Liver (tissue), 9 donors: ENCODE results near the gene GPR107. TPM values are rescaled to one million over a fixed set of nuclear protein-coding genes. Genes with fewer than 3 reads are reported as not detected.

ENCODE experiments used
- DNase-seq: peaks from one replicate; pipeline ENCODE4 v3.0.0-alpha.2; 2017; ENCODE audit warnings: low spot score
- H3K27ac ChIP-seq, 2 donors: one replicate each; pipeline ENCODE4 v1.7.0; 2013; ENCODE audit warnings: inconsistent platforms in 2 of 2, low read length in 2 of 2, control low read depth in 1 of 2, low read depth in 1 of 2, mild to moderate bottlenecking in 1 of 2
- H3K27me3 ChIP-seq, 4 donors: one replicate each; pipeline versions ENCODE4 v1.6.1 to v1.7.0; 2013; ENCODE audit warnings: low read length in 3 of 4, inconsistent platforms in 1 of 4, mild to moderate bottlenecking in 1 of 4, moderate library complexity in 1 of 4; ENCODE audit not compliant: control insufficient read depth in 4 of 4, insufficient read depth in 4 of 4
- H3K36me3 ChIP-seq, 4 donors: one replicate each; pipeline versions ENCODE4 v1.6.1 to v1.7.0; 2013; ENCODE audit warnings: low read length in 3 of 4, mild to moderate bottlenecking in 3 of 4, low read depth in 1 of 4, moderate library complexity in 1 of 4; ENCODE audit not compliant: control insufficient read depth in 4 of 4, insufficient read depth in 3 of 4
- H3K4me1 ChIP-seq, 4 donors: one replicate each; pipeline versions ENCODE4 v1.6.1 to v1.7.0; 2013; ENCODE audit warnings: low read length in 3 of 4, mild to moderate bottlenecking in 3 of 4, moderate library complexity in 1 of 4; ENCODE audit not compliant: control insufficient read depth in 4 of 4, insufficient read depth in 4 of 4
- H3K4me3 ChIP-seq, 3 donors: one replicate each; pipeline versions ENCODE4 v1.6.1 to v1.7.0; 2013; ENCODE audit warnings: low read length in 3 of 3, control low read depth in 1 of 3, low read depth in 1 of 3, mild to moderate bottlenecking in 1 of 3
- H3K9ac ChIP-seq, 2 donors: one replicate each; pipeline ENCODE4 v1.7.0; 2013; ENCODE audit warnings: low read length in 2 of 2, mild to moderate bottlenecking in 2 of 2, moderate library complexity in 2 of 2, control low read depth in 1 of 2, low read depth in 1 of 2
- H3K9me3 ChIP-seq, 4 donors: one replicate each; pipeline versions ENCODE4 v1.6.1 to v1.7.0; 2013; ENCODE audit warnings: low read length in 3 of 4; ENCODE audit not compliant: control insufficient read depth in 4 of 4
- EGR1 ChIP-seq, 2 donors: IDR thresholded peaks; 2 replicates each; pipeline ENCODE4 v1.6.1; 2016 to 2018; ENCODE audit warnings: antibody characterized with exemption in 2 of 2, low read depth in 2 of 2
- FOXA1 ChIP-seq: IDR thresholded peaks from 2 replicates; pipeline ENCODE4 v1.6.1; 2016; ENCODE audit warnings: antibody characterized with exemption
- FOXA2 ChIP-seq: IDR thresholded peaks from 2 replicates; pipeline ENCODE4 v1.6.1; 2016; ENCODE audit warnings: antibody characterized with exemption
- GABPA ChIP-seq, 2 donors: IDR thresholded peaks in 1 of 2; conservative IDR thresholded peaks in 1 of 2; 2 replicates each; pipeline ENCODE4 v1.6.1; 2016; ENCODE audit warnings: antibody characterized with exemption in 2 of 2, mild to moderate bottlenecking in 1 of 2, moderate library complexity in 1 of 2
- HNF4A ChIP-seq, 2 donors: conservative IDR thresholded peaks; 2 replicates each; pipeline ENCODE4 v1.6.1; 2016; ENCODE audit warnings: antibody characterized with exemption in 2 of 2, mild to moderate bottlenecking in 2 of 2
- HNF4G ChIP-seq: IDR thresholded peaks from 2 replicates; pipeline ENCODE4 v1.6.1; 2016; ENCODE audit warnings: antibody characterized with exemption
- JUND ChIP-seq, 2 donors: IDR thresholded peaks; 2 replicates each; pipeline ENCODE4 v1.6.1; 2016; ENCODE audit warnings: antibody characterized with exemption in 2 of 2
- NR2F2 ChIP-seq: IDR thresholded peaks from 2 replicates; pipeline ENCODE4 v1.6.1; 2016; ENCODE audit warnings: antibody characterized with exemption
- RAD21 ChIP-seq, 2 donors: IDR thresholded peaks; 2 replicates each; pipeline ENCODE4 v1.6.1; 2016; ENCODE audit warnings: antibody characterized with exemption in 2 of 2, mild to moderate bottlenecking in 2 of 2
- RXRA ChIP-seq, 2 donors: IDR thresholded peaks; 2 replicates each; pipeline ENCODE4 v1.6.1; 2017 to 2018; ENCODE audit warnings: antibody characterized with exemption in 2 of 2, mild to moderate bottlenecking in 1 of 2
- SP1 ChIP-seq: IDR thresholded peaks from 2 replicates; pipeline ENCODE4 v1.6.1; 2018; ENCODE audit warnings: antibody characterized with exemption, mild to moderate bottlenecking
- TAF1 ChIP-seq: conservative IDR thresholded peaks from 2 replicates; pipeline ENCODE4 v1.6.1; 2016; ENCODE audit warnings: antibody characterized with exemption, mild to moderate bottlenecking
- YY1 ChIP-seq: IDR thresholded peaks from 2 replicates; pipeline ENCODE4 v1.6.1; 2016; ENCODE audit warnings: antibody characterized with exemption, mild to moderate bottlenecking
- WGBS: extraction: QIAGEN DNeasy Blood & Tissue Kit; methylation state at CpG from one replicate; pipeline ENCODE4 v1.1.7; 2013; 5-methylcytosine and 5-hydroxymethylcytosine counted together
- polyA plus RNA-seq, 2 donors: library from polyadenylated mRNA; stranded (reverse) in 1 of 2; unstranded in 1 of 2; fragments of 200-250 nt in 1 of 2; fragments of >200 nt in 1 of 2; fragmentation: Nextera tagmentation in 1 of 2; extraction: Ambion mirVana in 1 of 2; gene quantifications; one replicate each; pipeline versions ENCODE4 v1.2.1 to v1.2.3, GENCODE V29; 2013 to 2015
- total RNA-seq, 2 donors: library from RNA; depleted of rRNA; stranded (reverse); fragments of >200 nt; gene quantifications; one replicate each; pipeline ENCODE4 v1.2.3, GENCODE V29; 2014
- TF ChIP-seq, protein P1 (sequence below): fragments of 150-350 bp; IDR thresholded peaks from 2 replicates; pipeline ENCODE4 v1.5.1; 2017; ENCODE audit warnings: improper control_type of control experiment, low read depth, low read length; ENCODE audit not compliant: missing input control
- TF ChIP-seq, protein P2 (sequence below): IDR thresholded peaks from 2 replicates; pipeline ENCODE4 v1.6.1; 2016; ENCODE audit warnings: antibody characterized with exemption
- TF ChIP-seq, protein P3 (sequence below): IDR thresholded peaks from 2 replicates; pipeline ENCODE4 v1.6.1; 2016; ENCODE audit warnings: antibody characterized with exemption
- TF ChIP-seq, protein P4 (sequence below): IDR thresholded peaks from 2 replicates; pipeline ENCODE4 v1.6.1; 2016; ENCODE audit warnings: antibody characterized with exemption, mild to moderate bottlenecking
- TF ChIP-seq, protein P5 (sequence below): IDR thresholded peaks from 2 replicates; pipeline ENCODE4 v1.6.1; 2016; ENCODE audit warnings: antibody characterized with exemption
- donor health status: healthy.
- donor health status: healthy.
- donor health status: healthy.
- donor health status: healthy.
- donor health status: healthy.

Gene GPR107
- total and polyA plus RNA-seq, 4 donors = 3.8 to 17.2 (median 11.4) TPM

DNA sequence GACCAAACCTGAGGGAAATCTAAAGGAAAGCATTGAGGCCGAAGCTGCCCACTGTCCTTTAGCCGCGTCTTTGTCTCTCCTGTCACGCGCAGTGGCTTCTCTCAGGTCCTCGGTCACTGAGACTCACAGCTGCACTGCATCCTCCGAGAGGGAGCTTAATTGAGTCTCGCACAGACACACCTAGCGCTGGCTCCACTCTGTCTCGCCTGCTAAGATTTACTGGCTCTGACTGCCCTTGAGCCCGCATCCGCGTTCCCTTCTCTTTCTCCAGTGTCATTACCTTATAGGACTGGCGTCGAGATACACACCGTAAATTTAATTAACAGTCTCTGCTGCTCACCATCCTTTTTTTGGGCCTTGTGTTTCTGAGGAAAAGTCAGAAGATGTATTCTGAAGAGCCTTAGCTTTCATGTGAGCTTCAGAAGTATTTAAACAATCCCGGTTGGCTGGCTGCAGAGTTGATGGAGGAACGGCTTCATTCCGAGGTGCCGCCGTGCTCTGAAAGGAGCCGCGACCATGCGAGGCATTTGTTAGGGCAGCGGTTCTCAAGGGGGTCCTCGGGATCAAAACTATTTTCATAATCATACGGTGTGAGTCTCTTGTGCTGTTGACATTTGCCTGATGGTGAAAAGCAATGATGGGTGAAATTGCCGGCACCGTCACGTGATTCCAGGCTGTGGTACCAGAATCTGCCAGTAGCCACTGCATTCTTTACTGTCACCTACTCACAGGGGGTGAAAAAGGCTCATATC lies 58.3 kb downstream of the GPR107 start (continued):
- no peak for TF ChIP-seq HNF4G
- TF ChIP-seq JUND (IDR thresholded peaks at IDR 0.05) = no peak
- TF ChIP-seq GABPA (IDR thresholded peaks at IDR 0.05 in 1 of 2, conservative IDR thresholded peaks at IDR 0.05 in 1 of 2) = no peak
- no peak for TF ChIP-seq SP1

DNA sequence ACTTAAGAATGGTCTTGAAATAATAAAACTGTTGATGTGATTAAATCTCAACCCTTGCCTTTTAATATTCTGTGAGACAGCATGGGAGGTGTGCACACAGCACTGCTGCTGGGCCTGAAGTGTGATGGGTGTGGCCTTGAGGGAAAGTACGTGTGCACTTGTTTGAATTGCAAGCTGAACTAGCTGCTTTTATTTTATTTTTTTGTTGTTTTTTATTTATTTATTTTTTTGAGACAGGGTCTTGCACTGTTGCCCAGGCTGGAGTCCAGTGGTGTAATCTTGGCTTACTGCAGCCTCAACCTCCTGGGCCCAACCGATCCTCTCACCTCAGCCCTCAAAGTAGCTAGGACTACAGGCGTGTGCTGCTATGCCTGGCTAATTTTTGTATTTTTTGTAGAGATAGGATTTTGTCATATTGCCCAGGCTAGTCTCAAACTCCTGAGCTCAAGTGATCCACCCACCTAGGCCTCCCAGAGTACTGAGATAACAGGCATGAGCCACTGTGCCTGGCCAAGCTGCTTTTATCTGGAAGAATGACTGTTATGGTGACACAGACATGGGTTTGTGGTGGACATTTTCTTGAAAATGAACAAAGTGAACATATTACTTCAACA lies 58.9 kb downstream of the GPR107 start:
- Histone ChIP-seq H3K9ac (no peak overlapping the region), H3K4me3 (no peak overlapping the region), H3K4me1 (no peaks in the 10 kb centered on the region), H3K36me3 (peaks cover 0 to 30% (median 21%) of the 10 kb centered on the region in 4 donors), H3K27ac (no peak overlapping the region), H3K27me3 (no peaks in the 10 kb centered on the region), H3K9me3 (no peaks in the 10 kb centered on the region)
- TF ChIP-seq, protein P1, sequence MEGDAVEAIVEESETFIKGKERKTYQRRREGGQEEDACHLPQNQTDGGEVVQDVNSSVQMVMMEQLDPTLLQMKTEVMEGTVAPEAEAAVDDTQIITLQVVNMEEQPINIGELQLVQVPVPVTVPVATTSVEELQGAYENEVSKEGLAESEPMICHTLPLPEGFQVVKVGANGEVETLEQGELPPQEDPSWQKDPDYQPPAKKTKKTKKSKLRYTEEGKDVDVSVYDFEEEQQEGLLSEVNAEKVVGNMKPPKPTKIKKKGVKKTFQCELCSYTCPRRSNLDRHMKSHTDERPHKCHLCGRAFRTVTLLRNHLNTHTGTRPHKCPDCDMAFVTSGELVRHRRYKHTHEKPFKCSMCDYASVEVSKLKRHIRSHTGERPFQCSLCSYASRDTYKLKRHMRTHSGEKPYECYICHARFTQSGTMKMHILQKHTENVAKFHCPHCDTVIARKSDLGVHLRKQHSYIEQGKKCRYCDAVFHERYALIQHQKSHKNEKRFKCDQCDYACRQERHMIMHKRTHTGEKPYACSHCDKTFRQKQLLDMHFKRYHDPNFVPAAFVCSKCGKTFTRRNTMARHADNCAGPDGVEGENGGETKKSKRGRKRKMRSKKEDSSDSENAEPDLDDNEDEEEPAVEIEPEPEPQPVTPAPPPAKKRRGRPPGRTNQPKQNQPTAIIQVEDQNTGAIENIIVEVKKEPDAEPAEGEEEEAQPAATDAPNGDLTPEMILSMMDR = no peak
- no peak for TF ChIP-seq HNF4A (conservative IDR thresholded peaks at IDR 0.05)
- TF ChIP-seq TAF1 = no peak
- TF ChIP-seq, protein P2, sequence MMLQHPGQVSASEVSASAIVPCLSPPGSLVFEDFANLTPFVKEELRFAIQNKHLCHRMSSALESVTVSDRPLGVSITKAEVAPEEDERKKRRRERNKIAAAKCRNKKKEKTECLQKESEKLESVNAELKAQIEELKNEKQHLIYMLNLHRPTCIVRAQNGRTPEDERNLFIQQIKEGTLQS = no peak
- TF ChIP-seq RAD21 (IDR thresholded peaks at IDR 0.05) = no peak
- TF ChIP-seq, protein P3, sequence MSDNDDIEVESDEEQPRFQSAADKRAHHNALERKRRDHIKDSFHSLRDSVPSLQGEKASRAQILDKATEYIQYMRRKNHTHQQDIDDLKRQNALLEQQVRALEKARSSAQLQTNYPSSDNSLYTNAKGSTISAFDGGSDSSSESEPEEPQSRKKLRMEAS = no peak
- TF ChIP-seq YY1 = no peak
- TF ChIP-seq RXRA (IDR thresholded peaks at IDR 0.05) = no peak
- TF ChIP-seq GABPA (IDR thresholded peaks at IDR 0.05 in 1 of 2, conservative IDR thresholded peaks at IDR 0.05 in 1 of 2) = no peak
- no peak for TF ChIP-seq EGR1 (IDR thresholded peaks at IDR 0.05; ENCODE audit: low read depth in 2 of 2)
- TF ChIP-seq JUND (IDR thresholded peaks at IDR 0.05) = no peak
- no peak for TF ChIP-seq SP1
- TF ChIP-seq, protein P4, sequence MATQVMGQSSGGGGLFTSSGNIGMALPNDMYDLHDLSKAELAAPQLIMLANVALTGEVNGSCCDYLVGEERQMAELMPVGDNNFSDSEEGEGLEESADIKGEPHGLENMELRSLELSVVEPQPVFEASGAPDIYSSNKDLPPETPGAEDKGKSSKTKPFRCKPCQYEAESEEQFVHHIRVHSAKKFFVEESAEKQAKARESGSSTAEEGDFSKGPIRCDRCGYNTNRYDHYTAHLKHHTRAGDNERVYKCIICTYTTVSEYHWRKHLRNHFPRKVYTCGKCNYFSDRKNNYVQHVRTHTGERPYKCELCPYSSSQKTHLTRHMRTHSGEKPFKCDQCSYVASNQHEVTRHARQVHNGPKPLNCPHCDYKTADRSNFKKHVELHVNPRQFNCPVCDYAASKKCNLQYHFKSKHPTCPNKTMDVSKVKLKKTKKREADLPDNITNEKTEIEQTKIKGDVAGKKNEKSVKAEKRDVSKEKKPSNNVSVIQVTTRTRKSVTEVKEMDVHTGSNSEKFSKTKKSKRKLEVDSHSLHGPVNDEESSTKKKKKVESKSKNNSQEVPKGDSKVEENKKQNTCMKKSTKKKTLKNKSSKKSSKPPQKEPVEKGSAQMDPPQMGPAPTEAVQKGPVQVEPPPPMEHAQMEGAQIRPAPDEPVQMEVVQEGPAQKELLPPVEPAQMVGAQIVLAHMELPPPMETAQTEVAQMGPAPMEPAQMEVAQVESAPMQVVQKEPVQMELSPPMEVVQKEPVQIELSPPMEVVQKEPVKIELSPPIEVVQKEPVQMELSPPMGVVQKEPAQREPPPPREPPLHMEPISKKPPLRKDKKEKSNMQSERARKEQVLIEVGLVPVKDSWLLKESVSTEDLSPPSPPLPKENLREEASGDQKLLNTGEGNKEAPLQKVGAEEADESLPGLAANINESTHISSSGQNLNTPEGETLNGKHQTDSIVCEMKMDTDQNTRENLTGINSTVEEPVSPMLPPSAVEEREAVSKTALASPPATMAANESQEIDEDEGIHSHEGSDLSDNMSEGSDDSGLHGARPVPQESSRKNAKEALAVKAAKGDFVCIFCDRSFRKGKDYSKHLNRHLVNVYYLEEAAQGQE = no peak
- no peak for TF ChIP-seq FOXA1
- TF ChIP-seq HNF4G = no peak
- TF ChIP-seq, protein P5, sequence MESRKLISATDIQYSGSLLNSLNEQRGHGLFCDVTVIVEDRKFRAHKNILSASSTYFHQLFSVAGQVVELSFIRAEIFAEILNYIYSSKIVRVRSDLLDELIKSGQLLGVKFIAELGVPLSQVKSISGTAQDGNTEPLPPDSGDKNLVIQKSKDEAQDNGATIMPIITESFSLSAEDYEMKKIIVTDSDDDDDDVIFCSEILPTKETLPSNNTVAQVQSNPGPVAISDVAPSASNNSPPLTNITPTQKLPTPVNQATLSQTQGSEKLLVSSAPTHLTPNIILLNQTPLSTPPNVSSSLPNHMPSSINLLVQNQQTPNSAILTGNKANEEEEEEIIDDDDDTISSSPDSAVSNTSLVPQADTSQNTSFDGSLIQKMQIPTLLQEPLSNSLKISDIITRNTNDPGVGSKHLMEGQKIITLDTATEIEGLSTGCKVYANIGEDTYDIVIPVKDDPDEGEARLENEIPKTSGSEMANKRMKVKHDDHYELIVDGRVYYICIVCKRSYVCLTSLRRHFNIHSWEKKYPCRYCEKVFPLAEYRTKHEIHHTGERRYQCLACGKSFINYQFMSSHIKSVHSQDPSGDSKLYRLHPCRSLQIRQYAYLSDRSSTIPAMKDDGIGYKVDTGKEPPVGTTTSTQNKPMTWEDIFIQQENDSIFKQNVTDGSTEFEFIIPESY = no peak
- no peak for TF ChIP-seq NR2F2
- no peak for TF ChIP-seq FOXA2
- 91% methylated on average over 3 of the region's 3 CpGs for WGBS
- no peak for DNase-seq
